Activated CD8-positive, alpha-beta memory T cell treated with anti-CD3 and anti-CD28 coated beads for 24 hours (primary cell): ENCODE data around the gene PPP2R5C.

Source experiments
- DNase-seq: peaks from one replicate; pipeline ENCODE4 v3.0.0-alpha.2; 2020

Gene PPP2R5C

DNA sequence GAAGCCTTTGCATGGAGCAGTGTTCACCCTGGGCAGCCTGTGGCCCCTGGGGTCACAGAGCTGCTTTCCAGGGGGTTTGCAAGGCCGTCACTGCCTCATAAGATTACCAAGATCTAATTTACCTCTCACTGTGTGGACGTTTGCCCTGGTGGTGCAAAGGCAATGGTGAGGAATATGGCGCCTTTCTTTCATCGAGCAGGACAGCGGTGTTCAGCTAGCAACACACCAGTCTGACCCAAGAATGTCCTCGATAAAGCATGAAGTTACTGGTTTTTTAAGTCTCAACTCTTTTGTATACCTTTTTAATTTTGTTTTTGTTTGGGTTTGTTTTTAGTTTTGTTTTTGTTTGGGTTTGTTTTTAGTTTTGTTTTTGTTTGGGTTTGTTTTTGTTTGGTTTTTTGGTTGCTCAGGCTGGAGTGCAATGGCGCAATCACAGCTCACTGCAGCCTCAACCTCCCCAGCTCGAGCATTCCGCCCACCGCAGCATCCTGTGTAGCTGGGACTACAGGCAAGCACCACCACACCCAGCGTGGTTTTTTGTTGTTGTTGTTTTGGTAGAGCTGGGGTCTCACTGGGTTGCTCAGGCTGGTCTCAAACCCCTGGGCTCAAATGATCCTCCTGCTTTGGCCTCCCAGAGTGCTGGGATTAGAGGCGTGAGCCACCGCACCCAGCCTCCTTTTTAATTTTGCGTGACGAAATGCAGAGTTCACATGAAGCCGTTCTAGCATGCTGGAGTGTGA lies 57.9 kb downstream of the PPP2R5C start:
- DNase-seq = peak; percentile 81

DNA sequence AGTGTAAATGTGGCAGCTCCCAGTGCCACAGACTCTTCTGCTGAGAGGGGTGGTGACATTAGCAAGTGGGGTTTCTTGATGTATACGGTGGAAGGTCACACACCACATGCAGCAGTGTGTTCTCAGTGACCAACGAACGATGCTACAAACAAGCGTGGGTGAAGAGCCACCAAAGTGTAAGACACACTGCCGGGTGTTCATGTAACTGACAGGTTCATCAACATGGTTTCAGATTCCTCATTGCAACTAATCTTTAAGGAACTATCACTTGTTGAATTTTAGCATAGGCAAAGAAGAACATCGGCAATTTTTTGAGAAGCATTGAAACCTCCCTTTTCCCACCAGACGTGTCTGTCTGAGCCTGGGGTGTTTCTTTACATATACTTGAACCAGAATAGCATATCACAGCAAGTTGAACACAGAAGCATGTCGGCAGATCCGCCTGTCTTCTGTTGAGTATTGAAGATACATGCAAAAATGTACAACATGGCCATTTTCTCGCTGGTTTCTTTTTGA lies 58.8 kb downstream of the PPP2R5C start:
- DNase-seq = peak; percentile 69

DNA sequence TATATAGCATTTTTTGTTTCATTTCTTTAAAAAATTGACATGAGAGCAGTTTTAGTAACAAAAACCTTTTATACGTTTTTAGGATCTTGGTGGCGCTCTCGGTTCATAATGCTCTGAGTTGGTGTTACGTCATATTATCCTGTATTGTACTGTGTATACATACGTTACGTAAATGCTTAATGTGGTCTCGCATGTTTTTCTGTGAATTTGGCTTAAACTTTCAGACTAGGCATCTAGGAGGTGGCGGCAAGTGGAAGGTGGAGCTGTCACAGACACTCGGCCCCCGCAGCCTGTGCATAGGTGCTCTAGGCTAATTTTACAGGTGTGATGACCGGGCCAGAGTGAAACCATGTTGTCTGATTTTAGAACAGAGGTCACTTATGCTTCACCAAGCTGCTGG lies 60.0 kb downstream of the PPP2R5C start:
- DNase-seq = peak; percentile 76

DNA sequence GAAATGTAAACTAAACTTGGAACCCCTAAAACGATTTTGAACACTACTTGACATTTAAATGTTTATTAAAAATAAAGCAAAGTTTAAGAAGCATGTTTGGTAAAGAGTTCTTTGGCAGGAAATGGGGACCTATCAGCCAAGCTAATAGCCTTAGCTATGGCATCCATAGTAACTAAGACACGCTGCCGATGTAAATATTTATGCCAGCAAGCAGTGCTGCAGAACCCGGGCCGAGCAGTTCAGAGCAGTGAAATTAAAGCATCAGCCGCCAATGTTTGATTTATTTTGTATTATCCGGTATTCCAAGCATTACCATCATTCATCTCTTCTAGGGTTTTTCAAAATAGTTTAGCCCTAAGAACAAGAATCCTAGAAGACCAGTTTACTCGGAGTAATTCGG lies 61.6 kb downstream of the PPP2R5C start:
- no peak for DNase-seq

- DNase-seq = peak; percentile 85
Measured at GRCh38 chr14:101823511-101824120, 62.1 kb downstream of the PPP2R5C start.

GRCh38 chr14:101824339-101824727 lies 62.8 kb downstream of the PPP2R5C start:
- DNase-seq = no peak

DNA sequence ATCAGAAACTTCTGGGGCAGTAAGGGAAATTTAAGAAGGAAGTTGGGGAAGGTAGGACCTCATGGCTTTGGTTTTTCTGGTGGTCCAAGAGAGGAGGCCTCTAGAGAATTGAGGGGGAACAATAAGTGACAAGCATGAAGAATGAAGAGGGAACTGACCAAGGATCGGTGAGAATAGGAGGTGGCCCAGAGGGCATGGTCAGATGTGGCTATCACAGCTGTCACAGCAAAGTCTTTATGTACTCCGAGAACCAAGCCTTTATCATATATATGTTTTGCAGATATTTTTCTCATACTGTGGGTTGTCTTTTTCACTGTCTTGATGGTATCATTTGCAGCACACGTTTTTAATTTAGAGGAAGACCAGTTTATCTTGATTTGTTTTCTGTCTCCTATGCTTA lies 64.3 kb downstream of the PPP2R5C start:
- no peak for DNase-seq

GRCh38 chr14:101826351-101826750 lies 64.8 kb downstream of the PPP2R5C start:
- no peak for DNase-seq

GRCh38 chr14:101827286-101827685 lies 65.8 kb downstream of the PPP2R5C start:
- no peak for DNase-seq

DNA sequence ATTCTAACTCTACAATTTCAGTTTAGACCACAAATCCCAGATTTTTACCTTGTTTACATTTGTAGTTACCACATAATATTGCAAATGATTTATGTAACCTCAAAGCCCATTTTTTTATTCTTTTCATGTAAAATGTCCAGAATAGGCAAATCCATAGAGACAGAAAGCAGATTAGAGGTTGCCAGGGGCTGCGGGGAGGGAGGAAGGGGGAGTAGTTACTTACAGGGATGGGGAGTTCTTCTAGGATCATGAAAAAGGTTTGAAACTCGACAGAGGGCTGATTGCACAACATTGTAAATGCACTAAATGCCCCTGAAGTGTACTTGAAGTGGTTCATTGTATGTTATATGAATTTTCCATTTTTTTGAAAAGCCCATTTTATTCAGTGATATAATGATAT lies 66.5 kb downstream of the PPP2R5C start:
- no peak for DNase-seq

DNA sequence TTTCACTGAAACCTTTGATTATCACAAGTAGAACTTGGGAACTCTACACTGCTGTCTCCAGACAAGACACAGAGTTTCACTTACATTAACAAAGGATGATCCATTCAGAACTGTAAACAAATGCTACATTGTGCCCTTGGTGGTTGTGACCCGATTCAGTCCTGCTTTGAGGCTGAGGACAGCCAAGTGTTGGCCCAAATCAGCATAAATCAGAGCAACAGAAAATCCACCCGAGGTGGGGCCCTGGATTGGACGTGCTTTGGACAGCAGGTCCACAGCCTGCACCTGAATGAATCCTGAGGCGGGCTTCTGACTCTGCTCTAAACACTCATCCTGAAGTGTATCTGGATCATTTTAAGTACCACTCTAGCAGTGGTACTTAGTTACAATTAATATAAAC lies 68.8 kb downstream of the PPP2R5C start:
- peak; percentile 53 for DNase-seq

GRCh38 chr14:101833045-101833444 lies 71.5 kb downstream of the PPP2R5C start:
- DNase-seq = peak; percentile 54

DNA sequence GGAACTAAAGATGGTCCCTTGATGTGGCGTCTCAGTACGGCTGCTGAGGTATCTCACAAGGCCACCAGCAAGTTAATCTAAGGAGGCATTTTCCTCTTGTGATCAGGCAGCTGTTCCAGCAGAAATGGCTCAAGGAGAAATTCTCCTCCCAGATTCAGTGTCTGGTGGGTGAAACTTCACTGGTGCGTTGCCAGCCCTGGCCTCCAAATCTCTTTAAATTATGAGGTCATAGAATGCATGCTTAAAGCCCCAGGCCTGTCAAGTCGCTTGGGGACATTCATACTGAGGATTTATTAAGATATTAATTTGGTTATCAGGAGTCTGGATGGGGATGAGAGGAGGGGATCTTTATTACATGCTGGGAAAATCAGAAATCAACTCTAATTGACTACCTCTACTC lies 72.9 kb downstream of the PPP2R5C start:
- no peak for DNase-seq

- DNase-seq = no peak
Measured at GRCh38 chr14:101834800-101835547, 73.5 kb downstream of the PPP2R5C start.

DNA sequence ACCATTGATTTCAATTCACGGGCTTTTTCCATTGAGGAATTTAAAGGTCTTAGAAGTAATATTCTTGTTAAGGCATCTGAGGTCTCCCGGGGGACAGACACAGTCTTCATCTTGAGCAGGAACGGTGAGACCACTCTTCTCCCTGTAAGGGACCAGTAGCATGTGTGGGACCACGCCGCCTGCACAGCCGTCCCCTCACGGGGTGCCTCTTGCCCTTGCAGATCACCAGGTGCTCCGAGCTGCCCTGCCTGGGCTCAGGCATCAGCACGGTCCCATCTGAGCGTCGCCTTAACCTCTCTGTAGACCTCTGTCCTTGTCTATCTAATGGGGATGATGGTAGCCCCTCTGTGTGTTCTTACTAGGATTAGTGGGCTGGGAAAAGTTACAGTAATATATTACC lies 74.1 kb downstream of the PPP2R5C start:
- DNase-seq = no peak

DNA sequence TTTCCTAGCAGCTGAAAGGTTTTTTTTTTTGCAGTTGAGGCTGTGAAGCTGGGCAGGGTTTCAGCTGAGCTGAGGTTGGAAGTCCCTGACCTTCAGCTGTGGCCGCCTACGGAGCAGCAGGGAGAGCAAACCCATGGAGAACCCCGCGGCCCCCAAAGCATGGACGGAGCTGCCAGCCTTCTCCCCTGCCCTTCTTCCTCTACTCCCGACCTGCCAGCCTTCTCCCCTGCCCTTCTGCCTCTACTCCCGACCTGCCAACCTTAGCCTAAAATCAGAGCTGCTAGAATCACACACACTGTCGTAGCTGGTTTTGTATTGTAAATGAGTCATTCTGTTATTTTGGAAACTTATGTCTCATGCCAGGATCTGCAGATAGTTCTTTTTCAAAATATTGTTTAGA lies 74.6 kb downstream of the PPP2R5C start:
- no peak for DNase-seq

- no peak for DNase-seq
Measured at GRCh38 chr14:101838476-101838875, 77.0 kb downstream of the PPP2R5C start.

DNA sequence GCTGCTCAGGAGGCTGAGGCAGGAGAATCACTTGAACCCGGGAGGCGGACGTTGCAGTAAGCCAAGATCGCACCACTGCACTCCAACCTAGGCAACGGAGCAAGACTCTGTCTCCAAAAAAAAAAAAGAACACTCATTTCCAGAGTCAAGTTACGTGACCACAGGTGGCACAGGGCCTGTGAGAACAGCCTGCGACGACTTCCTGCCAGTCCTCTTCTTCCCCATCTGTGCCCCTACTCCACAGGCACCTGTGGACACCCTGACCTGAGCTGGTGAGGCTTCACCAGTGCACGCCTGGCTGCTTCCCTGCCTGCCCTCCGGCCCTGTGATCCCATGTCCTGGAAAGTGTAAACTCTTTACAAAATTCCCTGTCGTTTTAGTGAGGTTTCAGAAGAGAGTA lies 77.7 kb downstream of the PPP2R5C start:
- no peak for DNase-seq

DNA sequence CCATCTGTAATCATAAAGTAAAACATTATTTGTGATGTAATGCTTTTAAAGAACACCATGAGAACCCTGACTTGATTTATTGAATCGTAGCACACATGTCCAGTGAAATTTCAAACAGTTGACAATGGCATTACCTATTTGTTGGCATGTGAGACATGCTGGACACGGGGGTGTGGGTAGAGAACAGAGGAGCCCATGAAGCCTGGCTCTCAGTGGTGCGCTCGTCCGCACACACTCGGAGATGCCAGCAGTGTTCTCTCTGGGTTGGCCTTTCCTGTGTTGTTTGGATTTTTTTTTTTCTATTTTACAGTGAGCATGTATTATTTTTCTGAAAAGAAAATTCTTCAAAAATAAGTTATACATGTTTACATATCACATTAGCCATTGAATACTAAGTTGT lies 78.2 kb downstream of the PPP2R5C start:
- DNase-seq = no peak

DNA sequence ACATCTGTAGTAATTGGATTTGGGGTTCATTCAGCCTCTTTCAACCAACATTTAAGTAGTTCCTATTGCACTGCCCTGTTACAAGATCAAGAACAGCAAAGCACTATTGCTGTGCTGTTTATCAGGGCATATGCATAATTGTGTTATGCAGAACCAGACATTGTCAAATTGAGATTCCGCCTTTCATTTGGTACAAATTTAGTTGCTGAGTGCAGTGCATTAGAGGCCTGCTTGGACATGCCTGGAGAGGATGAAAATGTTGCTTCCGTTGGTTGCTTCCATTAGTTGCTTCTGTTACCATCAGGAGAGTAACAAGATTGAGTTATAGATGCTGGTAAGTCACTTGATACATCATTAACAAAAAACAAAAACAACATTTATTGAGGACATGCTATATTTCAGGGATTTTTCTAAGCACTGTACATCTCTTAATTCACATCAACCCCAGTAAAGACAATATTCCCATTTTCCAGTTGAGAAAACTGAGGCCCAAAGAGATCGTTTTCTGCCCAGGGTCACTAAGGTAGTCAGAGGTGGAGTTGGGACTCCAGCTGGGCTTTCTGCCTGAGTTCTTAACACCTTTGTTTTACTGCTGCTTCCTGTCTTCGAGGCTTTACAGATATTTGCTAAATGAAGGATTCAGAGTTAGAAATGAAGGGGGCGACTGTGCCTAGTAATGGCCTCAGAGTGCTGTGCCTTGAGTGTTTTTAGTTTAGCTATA lies 79.3 kb downstream of the PPP2R5C start:
- no peak for DNase-seq

GRCh38 chr14:101843038-101843437 lies 81.5 kb downstream of the PPP2R5C start:
- no peak for DNase-seq

- no peak for DNase-seq
Measured at GRCh38 chr14:101843665-101844064, 82.2 kb downstream of the PPP2R5C start.

GRCh38 chr14:101844219-101844618 lies 82.7 kb downstream of the PPP2R5C start:
- no peak for DNase-seq
